ENCODE measurements around the gene KIF1A.

Gene KIF1A

DNA sequence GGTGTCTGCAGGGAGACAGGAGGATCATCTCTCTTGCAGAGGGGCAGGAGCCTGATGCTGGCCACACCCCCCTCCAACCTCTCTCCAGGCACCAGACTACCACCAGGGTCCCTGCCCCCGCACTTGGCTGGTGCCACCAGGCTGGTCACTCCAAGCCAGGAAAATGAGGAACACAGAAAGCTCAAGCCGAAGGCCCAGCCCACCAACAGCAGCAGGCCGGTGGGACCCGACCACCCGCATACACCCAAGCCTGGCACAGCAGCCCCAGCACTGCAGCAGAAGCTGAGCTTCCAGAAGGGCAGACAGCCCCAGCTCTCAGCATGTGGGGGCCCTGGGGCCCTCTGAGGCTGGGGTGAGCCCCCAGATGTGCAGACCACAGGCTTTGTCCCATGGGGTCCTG lies 52.7 kb downstream of the KIF1A start:
- DNase-seq (ENCODE audit: low spot score), result no peak

DNA sequence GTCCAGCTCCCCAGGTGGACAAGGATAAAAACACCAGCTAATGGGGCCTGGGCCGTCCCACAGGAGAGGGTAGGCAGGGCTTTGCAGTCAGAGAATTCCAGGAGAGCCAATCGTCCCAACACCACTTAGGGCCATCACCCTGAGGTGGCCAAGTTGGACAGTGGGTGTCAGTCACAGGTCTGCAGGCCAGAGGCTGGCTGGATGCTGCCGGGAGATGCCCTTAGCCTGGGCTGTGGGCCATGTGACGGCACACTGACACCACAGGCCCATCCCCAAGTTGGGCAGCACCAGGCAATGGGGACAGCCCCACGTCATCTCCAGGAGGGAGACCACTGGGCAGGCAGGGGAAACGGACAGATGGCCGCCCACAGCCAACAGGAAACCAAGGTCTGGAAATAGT lies 53.9 kb downstream of the KIF1A start:
- DNase-seq (ENCODE audit: low spot score), result no peak

DNA sequence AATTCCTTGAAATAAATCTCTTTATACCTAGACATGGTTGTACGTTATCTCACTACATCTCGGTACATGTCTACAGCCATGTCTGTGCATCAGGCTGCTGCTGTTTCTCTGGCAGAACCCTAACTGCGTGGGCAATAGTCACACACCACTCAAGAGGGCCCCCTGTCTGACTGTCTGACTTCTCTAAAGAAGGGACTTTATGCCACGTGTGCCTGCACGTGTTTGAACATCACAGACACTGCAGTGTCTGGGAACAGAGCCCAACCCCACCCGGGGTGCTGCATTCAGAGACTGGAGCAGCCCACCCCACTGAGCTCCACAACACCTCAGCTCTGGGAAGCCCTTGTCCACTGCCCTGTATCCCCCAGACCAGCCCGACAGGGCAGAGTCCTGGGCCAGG lies 55.0 kb downstream of the KIF1A start:
- DNase-seq (ENCODE audit: low spot score), result no peak

DNA sequence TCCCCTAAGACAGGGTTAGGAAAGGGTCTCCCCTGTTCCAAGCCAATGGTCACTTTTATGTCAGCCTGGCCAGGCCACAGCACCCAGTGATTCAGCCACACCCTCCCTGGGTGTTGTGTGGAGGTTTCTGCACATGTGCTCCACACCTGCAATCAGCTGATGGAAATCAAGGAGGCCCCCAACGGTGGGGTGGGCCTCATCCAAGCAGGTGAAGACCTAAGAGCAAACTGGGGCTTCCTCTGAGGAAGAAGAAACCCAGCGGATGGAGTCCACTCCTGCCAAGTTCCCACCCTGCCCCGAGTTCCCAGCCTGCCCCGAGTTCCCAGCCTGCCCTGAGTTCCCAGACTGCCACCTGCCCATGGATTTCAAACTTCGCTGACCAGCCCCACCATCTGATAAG lies 55.4 kb downstream of the KIF1A start:
- DNase-seq (ENCODE audit: low spot score), result no peak

DNA sequence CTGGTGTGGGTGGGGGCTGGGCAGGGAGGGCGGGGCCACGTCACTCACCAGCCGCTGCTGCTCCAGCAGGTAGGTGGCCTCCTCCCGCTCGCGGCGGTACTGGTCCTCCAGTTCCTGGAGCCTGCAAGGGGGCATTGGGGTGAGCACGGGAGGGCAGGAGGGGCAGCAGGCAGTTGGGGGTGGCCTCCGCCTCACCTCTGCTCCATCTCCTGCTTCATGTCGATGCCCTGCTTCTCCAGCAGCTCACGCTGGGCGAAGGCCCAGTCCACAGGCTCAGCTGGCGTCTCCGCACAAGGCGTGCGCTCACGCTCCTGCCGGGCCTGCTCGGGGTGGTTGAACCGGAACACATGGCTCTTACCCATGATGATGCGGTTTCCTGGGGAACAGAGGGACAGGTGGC lies 57.0 kb downstream of the KIF1A start:
- no peak for DNase-seq (ENCODE audit: low spot score)

DNA sequence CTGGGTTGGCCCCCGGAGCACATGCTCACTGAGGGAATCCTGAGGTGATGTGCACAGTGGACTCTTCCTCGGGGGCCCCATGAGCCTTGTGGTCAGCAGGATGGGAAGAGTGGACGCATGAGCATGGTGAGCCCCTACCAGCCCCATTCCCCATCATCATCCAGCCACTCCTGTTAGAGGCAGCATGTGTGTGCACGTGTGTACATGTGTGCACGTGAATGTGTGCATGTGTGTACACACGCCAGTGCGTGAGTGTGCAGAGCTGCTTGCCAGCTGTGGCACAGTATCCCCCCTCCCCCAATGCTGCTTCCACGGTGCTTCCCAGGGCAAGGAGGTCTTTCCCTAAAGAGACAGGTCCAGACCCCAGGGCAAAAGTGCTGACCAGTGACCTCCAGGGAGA lies 57.8 kb downstream of the KIF1A start:
- DNase-seq (ENCODE audit: low spot score), result no peak

DNA sequence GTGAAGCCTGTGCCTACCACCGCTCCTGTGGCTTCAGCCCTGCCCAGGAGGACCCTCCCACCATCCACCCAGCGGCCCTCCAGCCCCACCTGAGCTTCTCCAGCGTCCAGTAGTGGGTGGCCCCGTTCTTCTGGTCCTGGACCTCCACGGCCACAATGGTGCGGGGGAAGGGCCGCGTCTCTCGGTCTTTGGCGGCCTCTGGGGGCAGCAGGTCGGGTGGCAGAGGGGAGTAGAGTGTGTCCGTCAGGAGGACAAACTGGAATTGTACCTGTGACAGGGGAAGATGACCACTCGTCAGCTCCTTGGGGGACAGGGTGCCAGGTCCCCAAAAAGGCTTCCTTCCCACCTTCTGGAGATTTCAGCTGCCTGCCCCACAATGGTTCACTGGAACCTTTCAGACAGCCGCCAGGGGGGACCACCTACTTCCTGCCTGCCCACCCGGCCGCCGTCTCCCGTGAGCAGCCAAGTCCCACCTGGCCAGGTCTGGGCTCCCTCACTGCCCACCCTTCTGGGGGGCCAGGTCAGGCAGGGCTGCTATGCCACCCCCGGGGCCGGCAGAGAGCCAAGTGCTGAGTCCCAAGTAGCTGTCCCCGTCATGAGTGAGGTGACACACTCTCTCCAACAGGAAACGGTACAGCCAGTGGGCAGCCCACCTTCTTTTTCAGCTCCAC lies 59.3 kb downstream of the KIF1A start:
- no peak for DNase-seq (ENCODE audit: low spot score)

DNA sequence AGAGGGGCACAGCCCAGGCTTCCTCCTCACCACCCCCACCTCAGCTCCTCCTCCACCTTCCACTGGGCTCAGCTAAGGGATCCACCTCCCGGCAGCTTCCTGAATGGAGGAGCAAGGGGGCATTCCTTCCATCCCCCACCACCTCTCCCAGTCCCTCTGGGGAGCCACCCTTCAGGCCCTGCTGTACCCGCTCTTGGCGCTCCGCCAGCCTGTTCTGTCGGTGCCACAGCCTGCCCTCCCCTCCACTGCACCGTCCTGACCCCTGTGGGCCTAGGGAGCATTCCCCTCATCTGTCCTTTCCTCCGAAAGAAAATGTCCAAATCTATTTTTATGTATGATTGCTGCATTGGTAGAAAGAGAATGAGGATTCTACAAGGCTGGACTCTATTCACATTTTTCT lies 59.9 kb downstream of the KIF1A start:
- no peak for DNase-seq (ENCODE audit: low spot score)

DNA sequence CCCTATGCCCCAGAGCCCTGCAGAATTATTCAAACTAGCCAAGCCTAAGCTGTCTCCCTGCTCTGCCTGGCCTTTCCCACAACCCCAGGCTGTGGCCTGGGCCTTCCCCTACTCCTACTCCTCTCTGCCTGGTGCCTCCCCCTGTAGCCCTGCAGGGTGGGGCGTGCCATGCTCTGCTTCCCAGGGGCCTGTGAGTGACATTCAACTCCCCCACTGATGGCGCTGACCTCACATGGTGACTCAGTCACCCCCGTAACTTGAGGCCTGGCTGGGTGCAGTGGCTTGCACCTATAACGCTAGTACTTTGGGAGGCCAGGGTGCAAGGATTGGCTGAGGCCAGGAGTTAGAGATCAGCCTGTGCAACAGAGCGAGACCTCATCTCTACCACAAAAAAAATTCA lies 60.6 kb downstream of the KIF1A start:
- DNase-seq (ENCODE audit: low spot score), result no peak

DNA sequence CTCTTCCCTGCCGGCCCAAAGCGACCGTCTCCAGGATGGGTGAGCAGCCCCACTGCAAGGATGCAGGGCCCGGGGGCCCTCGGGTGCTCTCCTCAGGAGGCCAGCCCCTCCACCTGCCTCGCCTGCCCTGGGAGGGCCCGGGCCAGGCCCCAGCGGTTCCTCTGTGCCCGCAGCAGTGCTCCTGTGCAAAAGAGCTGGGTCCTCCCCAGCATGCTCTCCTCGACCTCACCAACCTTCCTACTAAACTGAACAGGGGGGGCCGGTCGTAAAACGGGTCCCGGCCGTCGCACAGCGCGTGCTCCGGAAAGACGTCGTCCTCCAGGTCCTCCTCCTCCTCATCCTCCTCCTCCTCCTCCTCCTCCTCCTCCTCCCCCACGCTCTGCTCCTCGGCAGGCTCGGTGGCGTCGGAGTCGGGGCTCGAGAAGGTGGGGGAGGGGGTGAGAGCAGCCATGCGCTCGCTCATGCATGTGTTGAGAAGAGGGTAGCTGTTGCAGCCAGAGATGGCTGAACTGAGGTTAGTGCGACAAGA lies 62.9 kb downstream of the KIF1A start:
- no peak for DNase-seq (ENCODE audit: low spot score)

DNA sequence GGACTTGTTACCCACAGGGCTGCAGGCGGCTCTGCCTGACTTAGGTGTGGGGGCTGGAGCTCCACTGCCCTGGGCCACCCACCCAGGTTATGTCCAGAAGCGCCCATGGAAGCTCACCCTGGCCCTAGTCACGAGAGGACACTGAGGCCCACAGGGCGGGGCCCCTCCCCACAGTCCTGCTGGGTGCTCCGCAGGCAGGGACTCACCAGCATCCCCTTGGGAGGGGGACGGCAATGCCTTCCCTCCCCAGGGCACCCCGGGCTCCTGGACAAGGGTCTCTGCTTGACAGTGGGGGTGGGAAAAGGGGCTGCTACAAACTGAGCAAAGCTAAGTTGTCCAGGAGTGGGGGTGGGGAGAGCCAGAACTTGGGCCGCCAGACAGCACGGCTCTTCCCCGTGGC lies 67.8 kb downstream of the KIF1A start:
- no peak for DNase-seq (ENCODE audit: low spot score)

DNA sequence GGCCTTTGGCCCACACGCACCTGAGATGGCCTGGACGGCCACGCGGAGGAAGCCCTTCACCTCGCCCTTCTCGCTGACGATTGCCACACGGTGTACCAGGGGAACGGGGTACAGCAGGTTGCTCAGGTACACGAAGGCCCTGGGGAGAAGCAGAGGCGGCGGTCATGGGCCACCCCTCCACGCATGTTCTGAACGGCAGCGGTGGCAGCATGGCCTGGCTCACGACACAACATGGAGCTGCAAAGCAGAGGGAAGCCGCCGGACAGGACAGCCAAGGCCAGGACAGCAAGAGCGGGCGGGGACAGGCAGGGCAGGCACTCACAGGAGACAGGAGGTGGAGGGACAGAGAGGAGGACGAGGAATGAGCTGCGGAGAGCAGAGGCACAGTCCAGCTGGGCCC lies 69.6 kb downstream of the KIF1A start:
- DNase-seq (ENCODE audit: low spot score), result no peak

DNA sequence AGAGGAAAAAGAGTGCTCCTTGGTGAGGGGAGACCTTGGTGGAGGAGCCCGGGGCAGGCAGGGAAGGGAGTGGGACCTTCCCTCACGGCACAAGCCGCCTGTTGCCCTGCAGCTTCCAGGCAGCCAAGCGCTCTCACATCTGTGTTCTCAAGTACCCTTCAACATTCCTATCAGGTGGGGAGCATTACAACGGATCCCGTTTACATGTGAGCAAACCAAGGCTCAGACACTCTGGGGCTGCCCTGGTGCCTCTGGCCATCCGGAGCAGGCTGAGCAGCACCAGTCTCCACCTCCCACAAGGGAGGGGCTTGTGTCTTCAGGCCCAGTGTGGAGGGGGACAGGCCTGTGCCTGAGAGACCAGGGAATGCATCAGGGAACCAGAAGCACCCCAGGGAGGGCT lies 70.5 kb downstream of the KIF1A start:
- DNase-seq (ENCODE audit: low spot score), result no peak

DNA sequence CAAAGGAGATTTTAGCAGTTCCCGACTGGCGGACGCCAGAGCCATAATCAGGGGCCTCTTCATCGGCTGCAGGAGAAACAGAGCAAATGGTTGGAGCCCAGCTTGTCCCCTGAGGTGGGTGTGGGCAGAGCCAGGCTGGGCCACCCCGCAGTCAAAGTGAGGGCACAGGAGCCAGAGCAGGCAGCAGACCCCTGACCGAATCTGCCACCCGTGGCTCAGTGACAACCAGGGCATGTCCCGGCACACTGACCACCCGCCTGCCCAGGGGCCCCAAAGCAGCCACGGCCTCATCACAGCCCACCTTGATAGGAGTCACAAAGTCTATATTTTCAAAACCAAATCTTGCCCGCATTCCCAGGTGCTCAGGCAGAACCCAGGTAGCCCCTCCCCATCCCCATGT lies 72.8 kb downstream of the KIF1A start:
- no peak for DNase-seq (ENCODE audit: low spot score)

DNA sequence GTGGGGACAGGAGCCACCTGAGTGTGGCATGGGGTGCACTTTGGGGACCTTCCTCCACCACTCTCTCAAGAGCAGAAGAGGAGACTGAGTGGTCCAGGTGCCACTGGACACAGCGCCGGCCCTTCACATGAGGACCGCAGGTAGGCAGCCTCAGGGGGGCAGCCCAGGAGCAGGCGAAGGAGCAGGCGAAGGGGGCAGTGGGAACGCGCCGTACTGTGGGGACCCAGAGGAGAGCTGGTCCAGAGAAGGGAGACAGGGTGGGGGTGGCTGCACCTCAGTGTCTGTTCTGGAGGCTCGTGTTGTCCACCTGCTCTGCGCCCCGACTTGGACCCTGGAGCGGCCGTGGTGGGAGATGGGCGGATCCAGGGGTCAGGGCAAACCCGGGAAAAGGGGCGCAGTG lies 73.3 kb downstream of the KIF1A start:
- DNase-seq (ENCODE audit: low spot score), result no peak

DNA sequence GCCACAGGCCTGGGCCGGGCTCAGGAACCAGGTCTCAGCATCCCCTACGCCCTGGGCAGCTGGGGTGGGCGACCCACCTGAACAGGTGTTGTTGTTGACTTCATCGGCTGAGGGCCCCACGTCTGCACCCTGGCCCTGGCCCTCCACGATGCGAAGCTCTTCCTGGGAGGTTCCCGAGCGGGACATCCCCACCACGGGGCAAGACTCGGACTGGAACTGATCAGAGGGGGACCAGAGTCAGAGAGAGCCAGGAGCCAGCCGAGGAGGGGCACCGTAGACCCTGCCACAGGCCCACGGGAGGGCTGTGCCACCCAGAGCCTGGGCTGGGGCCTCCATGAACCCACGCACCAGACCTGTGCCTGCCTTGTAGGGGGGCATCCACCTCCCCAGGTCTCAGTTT lies 74.1 kb downstream of the KIF1A start:
- DNase-seq (ENCODE audit: low spot score), result no peak

DNA sequence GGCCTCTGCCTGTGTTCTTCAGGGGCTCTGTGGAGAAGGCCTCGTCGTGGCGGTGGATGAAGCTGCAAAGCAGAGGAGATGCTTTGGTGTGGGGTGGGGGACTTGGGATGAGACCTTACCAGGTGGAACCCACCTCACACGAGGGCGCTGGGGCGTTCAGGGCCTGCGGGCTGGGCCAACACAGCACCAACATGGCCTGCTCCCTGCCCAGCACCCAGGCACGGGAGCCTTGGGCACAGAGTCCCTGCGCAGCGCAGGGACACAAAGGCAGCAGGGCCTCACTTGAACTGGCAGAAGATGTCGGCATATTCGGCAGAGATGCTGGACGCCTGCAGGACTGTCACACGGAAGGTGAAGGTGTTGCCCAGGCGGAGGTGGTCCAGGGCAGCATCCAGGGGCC lies 74.6 kb downstream of the KIF1A start:
- no peak for DNase-seq (ENCODE audit: low spot score)

DNA sequence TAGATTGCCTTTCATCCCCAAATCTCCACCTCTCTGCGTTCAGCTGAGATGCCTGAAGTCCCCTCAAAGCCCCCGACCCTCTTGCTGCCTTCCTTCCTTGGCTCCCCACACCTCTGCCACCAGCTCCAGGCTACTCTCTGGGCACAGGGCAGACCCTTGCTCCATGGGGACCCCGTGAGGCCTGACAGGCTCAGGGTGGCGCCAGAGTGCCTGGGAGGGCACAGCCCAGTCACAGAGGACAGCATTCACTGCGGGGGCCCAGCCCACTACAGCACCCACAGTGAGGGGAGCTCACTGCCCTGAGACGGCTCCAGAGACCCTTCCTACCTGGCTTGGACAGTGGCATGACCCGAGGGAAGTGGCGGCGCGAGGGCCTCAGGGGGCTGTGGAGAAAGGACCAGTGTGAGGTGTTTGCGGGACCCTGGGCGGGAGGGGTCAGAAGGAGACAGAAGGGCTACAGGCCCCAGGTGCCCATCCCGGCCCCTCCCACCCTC lies 77.4 kb downstream of the KIF1A start:
- no peak for DNase-seq (ENCODE audit: low spot score)

DNA sequence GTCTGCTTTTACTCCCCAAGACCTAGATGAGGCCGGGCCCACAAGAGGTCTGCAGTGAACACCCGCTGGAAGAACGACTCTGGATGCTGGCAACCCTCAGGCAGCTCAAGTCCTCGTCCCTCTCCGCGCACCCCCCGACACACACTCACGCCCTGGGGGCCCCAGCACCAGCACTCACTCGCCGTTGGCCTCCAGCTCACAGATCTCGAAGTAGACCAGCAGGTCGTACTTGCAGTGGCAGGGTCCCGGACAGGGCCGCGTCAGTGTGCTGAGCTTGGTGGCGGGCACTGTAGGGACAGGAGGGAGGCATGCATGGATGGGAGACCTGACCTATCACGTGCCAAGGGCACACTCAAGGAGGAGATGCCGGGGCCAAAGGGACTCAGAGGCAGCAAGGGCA lies 78.9 kb downstream of the KIF1A start:
- no peak for DNase-seq (ENCODE audit: low spot score)

DNA sequence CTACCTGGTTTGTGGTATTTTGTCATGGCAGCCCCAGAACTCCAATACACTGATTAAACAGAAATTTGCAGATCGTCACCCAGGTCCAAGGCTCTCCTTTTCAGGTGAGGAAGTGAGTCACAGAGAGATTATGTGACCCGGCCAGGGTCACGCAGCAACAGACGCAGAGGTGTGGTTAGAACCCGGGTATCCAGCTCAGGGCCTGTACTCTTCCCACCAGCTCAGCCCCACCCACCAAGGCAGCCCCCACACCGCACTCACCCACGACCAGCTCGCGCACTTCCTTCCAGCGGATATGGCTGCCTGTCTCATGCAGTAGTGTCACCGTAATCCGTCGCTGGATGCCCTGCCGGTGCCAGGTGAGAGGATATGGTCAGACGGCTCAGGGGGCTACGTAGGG lies 80.2 kb downstream of the KIF1A start:
- DNase-seq (ENCODE audit: low spot score), result peak; percentile 15

DNA sequence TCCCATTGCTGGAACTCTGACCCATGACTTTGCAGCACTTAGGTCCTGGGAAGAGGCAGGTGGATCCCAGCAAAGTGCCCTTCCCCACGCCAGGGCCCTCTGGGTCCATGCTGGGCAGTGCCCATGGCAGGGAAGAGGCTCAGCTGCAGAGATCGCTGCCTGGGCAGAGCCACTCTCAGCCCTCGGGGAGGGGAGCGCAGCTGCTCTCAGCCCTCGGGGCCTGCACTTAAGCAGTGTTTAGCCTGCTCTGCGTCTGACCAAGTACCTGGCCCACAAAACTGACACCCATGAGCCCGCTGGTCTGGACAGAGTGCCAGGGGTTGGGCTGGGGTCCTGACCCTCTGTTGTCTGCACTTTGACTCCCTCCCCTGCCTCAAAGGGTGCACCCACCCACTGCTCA lies 82.1 kb downstream of the KIF1A start:
- DNase-seq (ENCODE audit: low spot score), result no peak

DNA sequence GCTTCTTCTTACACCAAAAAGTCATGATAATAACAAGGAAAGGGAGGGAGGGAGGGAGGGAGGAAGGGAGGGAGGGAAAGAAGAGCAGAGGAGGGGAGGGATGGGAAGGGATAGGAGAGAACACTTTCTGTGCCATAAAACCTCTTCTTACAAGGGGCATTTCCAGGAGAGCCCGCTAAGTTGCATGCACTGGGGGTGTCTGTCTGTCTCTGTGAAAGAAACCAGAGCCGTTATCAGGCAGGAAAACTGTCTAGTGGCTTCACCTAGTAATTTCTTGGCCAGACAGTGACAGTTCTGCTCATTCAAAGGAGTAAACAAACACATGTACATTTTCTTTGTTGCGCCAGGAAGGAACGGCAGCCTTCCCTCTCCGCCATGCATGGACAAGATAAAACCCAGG lies 82.5 kb downstream of the KIF1A start:
- DNase-seq (ENCODE audit: low spot score), result no peak

DNA sequence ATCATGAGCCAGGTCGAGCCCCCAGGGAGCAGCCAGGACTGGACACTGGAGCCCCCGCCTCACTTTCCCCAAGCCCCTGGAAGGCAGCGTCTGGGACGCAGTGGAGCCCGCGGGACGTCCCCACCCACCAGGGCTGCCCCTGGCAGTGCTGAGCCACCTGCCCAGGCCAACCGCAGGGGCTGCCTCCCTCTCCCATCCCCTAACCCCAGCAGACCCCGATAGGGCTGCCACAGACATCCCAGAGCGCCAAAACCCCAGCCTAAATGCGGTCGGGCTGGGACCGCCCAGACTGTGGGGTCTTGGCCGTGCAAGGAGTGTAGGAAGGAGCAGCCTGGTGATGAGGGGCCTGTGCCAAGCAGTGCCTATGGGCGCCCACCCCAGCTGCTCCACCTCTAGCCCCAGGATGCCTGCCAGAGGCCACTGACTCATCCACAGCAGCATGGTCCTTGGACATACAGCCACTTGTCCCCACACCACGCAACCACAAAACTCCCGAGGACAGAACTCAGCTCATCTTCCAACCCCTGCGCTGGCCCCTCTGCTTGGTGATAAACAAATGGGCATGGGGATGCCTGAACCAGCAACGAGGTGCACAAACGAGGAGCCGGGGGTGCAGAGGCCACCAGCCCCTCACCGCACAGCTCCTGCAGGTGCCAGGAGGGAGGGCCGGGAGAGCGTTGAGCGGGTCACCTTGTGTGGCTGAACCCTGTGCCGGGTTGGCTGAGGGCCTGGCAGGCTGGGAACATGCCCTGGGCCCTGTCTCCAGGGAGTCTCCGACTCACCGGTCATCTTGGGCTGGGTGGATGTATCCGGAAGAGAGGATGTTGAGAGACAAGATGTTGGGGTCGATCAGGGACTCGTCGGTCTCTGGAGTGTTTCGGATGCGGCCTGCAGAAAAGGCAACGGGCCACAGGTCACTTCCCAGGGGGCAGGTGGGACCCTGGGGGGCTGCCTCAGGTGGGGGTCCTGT lies 83.5 kb downstream of the KIF1A start:
- DNase-seq (ENCODE audit: low spot score), result no peak
